Left colon (tissue), 2 donors: ENCODE data around the gene PARP15. TPM values are rescaled to one million over a fixed set of nuclear protein-coding genes. Genes with fewer than 3 reads are reported as not detected.
A peak's percentile ranks its signal among the peaks of the same experiment; 100 is the strongest.
"Not testable (repeated sequence)": the region's sequence is repeated elsewhere in the genome, so short reads cannot be mapped to it uniquely, and the experiment has no call there.

Experiments
- ATAC-seq: fragments of 200-7000 bp; cut with Tn5 transposase; one replicate; pipeline ENCODE4 v1.9.1; 2020; ENCODE audit warnings: mild to moderate bottlenecking, moderate library complexity
- DNase-seq, 2 donors: peaks; one replicate each; pipeline ENCODE4 v3.0.0-alpha.2; 2020
- intact Hi-C, 2 donors: fragments of 100-400 bp; cut with DNase I in 1 of 2; cut with micrococcal nuclease in 1 of 2; formaldehyde crosslinking; loops; one replicate each; pipeline versions ENCODE4 v1.11.2 to v1.14.0; 2022; cut with DNase I, micrococcal nuclease
- total RNA-seq, 2 donors: library from RNA; stranded (reverse); fragmentation: NEBNext Ultra II Directional; extraction: Animal tissue kit (Norgen Biotek cat#: 25700); gene quantifications; one replicate each; pipeline ENCODE4 v1.2.1, GENCODE V29; 2021
- donor health status: DM: no; HTN: no; CAD: no.
- donor health status: DM: yes; HTN: yes; CAD: no.

PARP15 gene
- total RNA-seq, 2 donors from 2014 or later = 0.70 to 1.4 TPM

DNA sequence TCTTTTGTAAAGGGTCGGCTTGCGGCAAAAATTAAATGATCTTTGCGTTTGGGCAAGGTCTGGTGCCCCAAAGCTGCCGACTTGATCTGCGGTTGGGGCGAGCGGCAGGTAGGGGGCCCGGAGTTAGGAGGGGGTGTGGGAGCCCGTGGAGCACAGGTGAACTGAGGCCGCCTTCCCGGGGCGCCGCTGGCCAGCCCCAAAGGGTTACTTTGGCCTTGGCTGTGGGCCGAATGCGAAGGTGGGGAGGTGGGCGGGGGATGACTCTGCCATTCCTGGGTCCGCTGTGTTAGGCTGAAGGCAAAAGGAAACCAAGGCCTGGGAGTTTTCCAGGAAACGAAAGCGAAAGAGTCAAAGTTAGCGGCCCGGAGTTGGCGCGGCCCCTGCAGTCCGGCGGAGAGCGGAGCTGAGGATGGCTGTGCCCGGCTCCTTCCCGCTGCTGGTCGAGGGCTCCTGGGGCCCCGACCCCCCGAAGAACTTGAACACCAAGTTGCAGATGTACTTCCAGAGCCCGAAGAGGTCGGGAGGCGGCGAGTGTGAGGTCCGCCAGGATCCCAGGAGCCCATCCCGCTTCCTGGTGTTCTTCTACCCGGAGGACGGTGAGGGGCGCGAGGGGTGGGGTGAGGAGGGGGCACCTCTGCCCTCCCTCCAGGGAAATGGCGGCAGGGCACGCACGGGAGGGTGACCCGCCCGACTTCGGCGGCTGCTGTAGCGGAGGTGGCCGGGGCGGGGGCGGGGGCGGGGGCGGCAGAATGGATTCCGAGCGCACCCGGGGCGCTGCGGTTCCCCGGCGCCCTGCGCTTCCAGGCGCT is 103.2 kb downstream of the PARP15 start, which contains the start of gene PARP14:
Gene PARP14, plus strand, starts transcription at position 365 of the 809 bp plus-strand sequence. Its CDS starts 45 bp downstream, at position 410.
- intact Hi-C loops = loop anchor here in 1 of 2 donors (5.0 kb wide), 1 partner anchor 118 kb away; the partner anchor contains the start of genes DTX3L and PARP9
- ATAC-seq (peak; percentile 87), DNase-seq (peak; percentile 78 to 81)

DNA sequence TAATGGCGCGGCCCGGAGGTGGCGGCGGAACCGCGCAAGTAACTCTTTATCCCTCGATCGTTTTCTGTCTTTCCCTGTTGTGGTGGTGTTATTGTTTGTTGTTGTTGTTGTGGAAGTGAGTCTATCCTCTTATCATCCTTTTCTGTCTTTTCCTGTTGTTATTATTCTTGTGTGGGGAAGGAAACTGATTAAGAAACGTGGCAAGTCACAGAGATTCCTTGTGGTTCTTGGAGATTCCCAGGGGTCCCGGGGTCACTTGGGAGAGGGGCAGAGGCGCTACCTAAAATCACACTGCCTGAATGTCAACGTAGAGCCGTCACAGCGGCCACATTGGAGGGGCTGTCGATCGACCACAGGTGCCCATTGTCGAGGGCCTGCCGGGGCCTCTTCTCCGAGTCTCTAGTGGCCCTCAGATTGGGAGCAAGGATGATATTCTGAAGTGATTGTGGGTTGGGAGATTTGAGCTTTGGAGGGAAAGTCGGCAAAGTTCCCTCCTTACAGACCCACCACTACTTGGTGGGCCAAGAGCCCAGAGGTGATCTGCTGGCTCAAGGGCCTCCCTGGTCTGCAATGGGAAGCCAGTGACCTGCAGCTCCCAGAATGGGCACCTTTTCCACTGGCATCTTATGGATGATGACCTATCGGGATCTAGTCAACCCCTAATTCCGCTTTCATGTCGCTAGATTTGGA is 104.0 kb downstream of the PARP15 start:
- DNase-seq (peak in 1 of 2 donors; percentile 28), ATAC-seq (no peak)
- intact Hi-C loops = loop anchor here in 1 of 2 donors (5.0 kb wide), 1 partner anchor 119 kb away; the partner anchor contains the start of genes DTX3L and PARP9

DNA sequence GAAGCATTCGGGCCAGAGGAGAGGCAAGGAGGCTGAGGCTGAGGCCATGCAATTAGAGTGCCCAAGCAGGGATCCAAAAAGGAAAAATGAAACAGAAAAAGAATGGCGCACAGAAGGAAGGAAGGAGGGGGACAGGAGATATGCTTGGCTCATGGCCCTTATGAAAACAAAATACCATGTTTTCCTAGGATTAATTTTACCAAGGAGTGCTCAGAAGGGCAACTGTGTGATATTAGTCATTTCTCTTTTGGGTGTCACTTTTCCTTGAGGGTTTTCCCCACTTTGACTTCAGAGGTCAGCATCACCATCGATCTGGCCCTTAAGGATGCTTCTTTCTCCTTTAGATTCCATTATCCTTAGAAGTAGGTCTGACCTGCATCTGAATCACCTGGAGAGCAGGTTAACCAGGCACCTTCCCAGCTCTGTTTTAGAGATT is 104.5 kb downstream of the PARP15 start:
- DNase-seq (no peak), ATAC-seq (no peak)
- intact Hi-C loops = loop anchor here in 1 of 2 donors (5.0 kb wide), 1 partner anchor 120 kb away; the partner anchor contains the start of genes DTX3L and PARP9

DNA sequence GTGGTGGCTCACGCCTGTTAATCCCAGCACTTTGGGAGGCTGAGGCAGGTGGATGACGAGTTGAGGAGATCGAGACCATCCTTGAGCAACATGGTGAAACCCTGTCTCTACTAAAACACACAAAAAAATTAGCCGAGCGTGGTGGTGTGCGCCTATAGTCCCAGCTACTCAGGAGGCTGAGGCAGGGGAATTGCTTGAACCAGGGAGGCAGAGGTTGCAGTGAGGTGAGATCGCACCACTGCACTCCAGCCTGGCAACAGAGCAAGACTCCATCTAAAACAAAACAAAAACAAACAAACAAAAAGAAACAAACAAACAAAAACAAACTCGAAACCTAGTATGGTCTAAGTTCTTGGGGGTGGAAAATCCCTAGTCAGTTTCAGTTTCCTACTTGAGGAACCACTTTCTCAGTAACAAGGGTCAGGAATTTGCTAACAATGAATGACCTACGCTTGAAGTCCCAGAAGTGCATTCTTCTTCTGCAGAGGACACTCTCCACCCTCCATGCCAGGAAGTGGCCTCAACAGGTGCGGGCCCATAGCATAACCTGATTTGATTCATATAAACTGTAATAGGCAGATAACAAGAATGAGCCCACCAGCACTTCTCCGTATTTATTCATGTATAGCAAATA is 105.4 kb downstream of the PARP15 start:
- DNase-seq, ATAC-seq: not testable (repeated sequence)
- intact Hi-C loops = loop anchor here in 1 of 2 donors (5.0 kb wide), 1 partner anchor 121 kb away; the partner anchor contains the start of genes DTX3L and PARP9

DNA sequence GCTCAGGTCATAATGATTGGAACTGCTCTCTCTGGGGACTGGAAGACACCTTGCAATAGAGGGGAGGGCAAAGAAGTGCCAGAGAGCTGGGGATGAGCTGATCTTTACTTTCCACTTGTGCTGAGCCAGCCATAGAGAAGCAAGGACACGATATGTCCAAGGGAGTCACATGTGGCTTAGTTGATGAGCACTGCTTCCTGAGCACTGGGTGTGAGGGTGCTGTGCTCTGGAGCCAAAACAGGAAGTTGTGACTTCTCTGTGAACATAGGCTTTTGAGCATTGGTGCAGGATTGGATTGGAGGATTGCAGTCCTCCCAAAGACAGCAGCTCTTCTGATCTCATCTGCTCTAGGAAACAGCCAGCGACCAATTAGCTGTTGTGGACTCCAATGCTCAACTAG is 109.8 kb downstream of the PARP15 start:
- ATAC-seq (no peak), DNase-seq (no peak)
- intact Hi-C loops = no loop called here

Other genes starting within 250 kb of the PARP15 start
- gene MIX23, start 194.4 kb upstream of the PARP15 start, total RNA-seq = 10 to 100 TPM; 30.2 to 39.9 TPM
- 100 to 1,000 TPM; 207 to 212 TPM for gene FAM162A, start 193.5 kb upstream of the PARP15 start, total RNA-seq
- 1 to 10 TPM; 2.3 to 2.7 TPM for gene WDR5B, start 161.6 kb upstream of the PARP15 start, total RNA-seq
- 10 to 100 TPM; 57.4 to 59.0 TPM for gene KPNA1, start 62.7 kb upstream of the PARP15 start, total RNA-seq
- gene PARP9, start 13.3 kb upstream of the PARP15 start, total RNA-seq = 10 to 100 TPM; 22.4 to 48.2 TPM
- gene DTX3L, start 13.3 kb upstream of the PARP15 start, total RNA-seq = 10 to 100 TPM; 43.9 to 60.5 TPM
- 10 to 100 TPM; 30.3 to 49.7 TPM for gene PARP14, start 103.2 kb downstream of the PARP15 start, total RNA-seq
- 1 to 10 TPM; 6.3 to 8.5 TPM for gene HSPBAP1, start 216.2 kb downstream of the PARP15 start, total RNA-seq
- gene SLC49A4, start 217.4 kb downstream of the PARP15 start, total RNA-seq = 10 to 100 TPM; 21.7 to 29.9 TPM